ENCODE results near the gene CHST11. TPM values are rescaled to one million over a fixed set of nuclear protein-coding genes. Genes with fewer than 3 reads are reported as not detected.
A peak's percentile ranks its signal among the peaks of the same experiment; 100 is the strongest.

The CHST11 gene
- total RNA-seq, 1 donor from 2014 or later, result 7.7 TPM

DNA sequence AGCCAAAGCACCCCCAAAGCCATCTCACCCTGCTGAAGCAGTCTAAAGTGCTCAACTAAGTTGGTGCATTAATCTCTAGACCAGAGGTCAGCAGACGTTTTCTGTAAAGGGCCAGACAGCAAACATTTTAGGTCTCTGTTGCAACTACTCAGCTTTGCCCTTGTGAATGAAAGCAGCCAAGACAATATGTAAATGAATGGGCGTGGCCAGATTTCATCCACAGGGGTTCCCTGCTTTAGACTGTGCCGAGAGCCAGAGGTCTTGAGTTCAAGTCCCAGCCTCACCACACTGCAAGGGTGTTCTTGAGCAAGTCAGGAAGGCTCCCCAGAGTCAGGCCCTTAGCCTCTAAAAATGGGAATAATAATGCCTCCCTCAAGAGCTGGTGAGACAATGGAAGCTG lies 166.2 kb downstream of the CHST11 start:
- H3K9me3 ChIP-seq (ENCODE audit: low read depth), result no peaks in the 10 kb centered on the region
- Mint-ChIP-seq H3K9me3 (no peaks in the 10 kb centered on the region), H3K4me3 (no peak overlapping the region), H3K36me3 (peaks cover 3% of the 10 kb centered on the region), H3K27ac (no peak overlapping the region), H3K4me1 (peaks cover 23% of the 10 kb centered on the region), H3K27me3 (ENCODE audit: insufficient read depth, low read depth) (no peaks in the 10 kb centered on the region)
- no peak overlapping the region for H3K27ac ChIP-seq
- H3F3A ChIP-seq (ENCODE audit: low read depth), result peaks cover 4% of the 10 kb centered on the region
- peaks cover 27% of the 10 kb centered on the region for H3K4me1 ChIP-seq
- DNase-seq (ENCODE audit: low spot score), result no peak
- H3K36me3 ChIP-seq, result no peaks in the 10 kb centered on the region
- peaks cover 17% of the 10 kb centered on the region for H4K20me1 ChIP-seq (ENCODE audit: low read depth)
- no peak overlapping the region for H3K4me3 ChIP-seq
- H3K79me2 ChIP-seq (ENCODE audit: low read depth), result no peaks in the 10 kb centered on the region
- H3K4me2 ChIP-seq, result no peak overlapping the region
- H2AFZ ChIP-seq (replicated peaks), result no peak overlapping the region
- TF ChIP-seq EZH2 (IDR thresholded peaks at IDR 0.05), result no peak
- TF ChIP-seq CTCF (IDR thresholded peaks at IDR 0.05), result no peak
- no peak for TF ChIP-seq EZH2phosphoT487 (IDR thresholded peaks at IDR 0.05)
- no peaks in the 10 kb centered on the region for H3K27me3 ChIP-seq
- H3K9ac ChIP-seq, result no peak overlapping the region

- Mint-ChIP-seq H3K9me3 (no peaks in the 10 kb centered on the region), H3K27ac (no peak overlapping the region), H3K4me3 (no peak overlapping the region), H3K4me1 (peaks cover 32% of the 10 kb centered on the region), H3K27me3 (ENCODE audit: insufficient read depth, low read depth) (no peaks in the 10 kb centered on the region), H3K36me3 (peaks cover 3% of the 10 kb centered on the region)
- no peak overlapping the region for H3K4me3 ChIP-seq
- H3K27ac ChIP-seq, result no peak overlapping the region
- no peaks in the 10 kb centered on the region for H3K27me3 ChIP-seq
- H3K4me2 ChIP-seq, result peak overlapping the region; percentile 24
- no peaks in the 10 kb centered on the region for H3K36me3 ChIP-seq
- H3K4me1 ChIP-seq, result peaks cover 30% of the 10 kb centered on the region
- peaks cover 24% of the 10 kb centered on the region for H4K20me1 ChIP-seq (ENCODE audit: low read depth)
- H3K9ac ChIP-seq, result no peak overlapping the region
- peaks cover 9% of the 10 kb centered on the region for H3F3A ChIP-seq (ENCODE audit: low read depth)
- no peaks in the 10 kb centered on the region for H3K79me2 ChIP-seq (ENCODE audit: low read depth)
- DNase-seq (ENCODE audit: low spot score), result peak; percentile 57
- no peak overlapping the region for H2AFZ ChIP-seq (replicated peaks)
- TF ChIP-seq EZH2phosphoT487 (IDR thresholded peaks at IDR 0.05) (no peak), EZH2 (IDR thresholded peaks at IDR 0.05) (no peak), CTCF (IDR thresholded peaks at IDR 0.05) (no peak)
- H3K9me3 ChIP-seq (ENCODE audit: low read depth), result no peaks in the 10 kb centered on the region
These were observed 167.1 kb downstream of the CHST11 start for GRCh38 chr12:104623883-104624282.

GRCh38 chr12:104624529-104624928 lies 167.8 kb downstream of the CHST11 start:
- Histone ChIP-seq H3K9ac (no peak overlapping the region), H3F3A (ENCODE audit: low read depth) (peaks cover 9% of the 10 kb centered on the region), H3K4me2 (peak overlapping the region; percentile 24), H3K4me1 (peaks cover 24% of the 10 kb centered on the region), H3K79me2 (ENCODE audit: low read depth) (no peaks in the 10 kb centered on the region), H3K36me3 (no peaks in the 10 kb centered on the region), H2AFZ (replicated peaks) (no peak overlapping the region), H3K4me3 (no peak overlapping the region), H3K27ac (no peak overlapping the region), H3K9me3 (ENCODE audit: low read depth) (no peaks in the 10 kb centered on the region), H4K20me1 (ENCODE audit: low read depth) (peaks cover 24% of the 10 kb centered on the region), H3K27me3 (no peaks in the 10 kb centered on the region)
- TF ChIP-seq EZH2phosphoT487 (IDR thresholded peaks at IDR 0.05), result no peak
- no peak for TF ChIP-seq CTCF (IDR thresholded peaks at IDR 0.05)
- TF ChIP-seq EZH2 (IDR thresholded peaks at IDR 0.05), result no peak
- H3K4me3 Mint-ChIP-seq, result no peak overlapping the region
- peaks cover 35% of the 10 kb centered on the region for H3K4me1 Mint-ChIP-seq
- H3K36me3 Mint-ChIP-seq, result peaks cover 3% of the 10 kb centered on the region
- no peaks in the 10 kb centered on the region for H3K27me3 Mint-ChIP-seq (ENCODE audit: insufficient read depth, low read depth)
- no peaks in the 10 kb centered on the region for H3K9me3 Mint-ChIP-seq
- DNase-seq (ENCODE audit: low spot score), result no peak
- no peak overlapping the region for H3K27ac Mint-ChIP-seq

Data from neural progenitor cell (in vitro differentiated cells).